B cell (primary cell): Measurements from ENCODE around the gene SIL1. TPM values are rescaled to one million over a fixed set of nuclear protein-coding genes. Genes with fewer than 3 reads are reported as not detected.

Source experiments
- ATAC-seq: fragments of 200-7000 bp; cut with Tn5 transposase; one replicate; pipeline ENCODE4 v1.10.0; 2021; ENCODE audit warnings: low read depth, mild to moderate bottlenecking, moderate number of reproducible peaks, moderate library complexity
- CTCF ChIA-PET: fragments of 350-600 bp; sonication (Branson Sonifier 250); formaldehyde crosslinking; loops from one replicate; lab custom pipeline; 2021; ENCODE audit warnings: antibody characterized with exemption, inconsistent platforms; lab: Charles Lee
- POLR2A ChIA-PET: fragments of 350-600 bp; sonication (Branson Sonifier 250); formaldehyde crosslinking; loops from one replicate; lab custom pipeline; 2021; ENCODE audit warnings: antibody characterized with exemption; lab: Charles Lee
- DNase-seq: peaks from one replicate; pipeline ENCODE4 v3.0.0; 2013
- H2AFZ ChIP-seq: 2 replicates; pipeline ENCODE4 v1.6.1; 2012; ENCODE audit warnings: mild to moderate bottlenecking, low read depth, low read length; ENCODE audit not compliant: insufficient read depth, poor library complexity, severe bottlenecking
- H3K27ac ChIP-seq, 2 donors: 1 replicate in 1 of 2; 2 replicates in 1 of 2; pipeline ENCODE4 v1.5.1; 2012 to 2013; ENCODE audit warnings: low read length in 2 of 2, mild to moderate bottlenecking in 2 of 2, moderate library complexity in 1 of 2
- H3K27me3 ChIP-seq, 4 experiments: fragments of 200-600 bp in 1 of 4; sonication (generic) in 1 of 4; replicated peaks in 1 of 4; 1 replicate in 2 of 4; 2 replicates in 2 of 4; pipeline versions ENCODE4 v1.6.1 to v1.7.0; 2013 to 2016; ENCODE audit warnings: low read length in 3 of 4, mild to moderate bottlenecking in 2 of 4, mixed read lengths in 1 of 4, moderate library complexity in 1 of 4; ENCODE audit not compliant: insufficient read depth in 4 of 4, control insufficient read depth in 3 of 4; ENCODE audit errors: control extremely low read depth in 1 of 4
- H3K36me3 ChIP-seq, 2 experiments: replicated peaks in 1 of 2; 1 replicate in 1 of 2; 2 replicates in 1 of 2; pipeline versions ENCODE4 v1.6.1 to v1.7.1; 2013; ENCODE audit warnings: low read length in 1 of 2; ENCODE audit not compliant: insufficient read depth in 2 of 2, control insufficient read depth in 1 of 2; ENCODE audit errors: control extremely low read depth in 1 of 2, extremely low read depth in 1 of 2
- H3K4me1 ChIP-seq, 2 donors: fragments of 200-600 bp in 1 of 2; sonication (generic) in 1 of 2; 1 replicate in 1 of 2; 2 replicates in 1 of 2; pipeline versions ENCODE4 v1.5.1 to v1.6.1; 2013 to 2017; ENCODE audit warnings: low read length in 2 of 2; ENCODE audit not compliant: control insufficient read depth in 2 of 2, insufficient read depth in 2 of 2
- H3K4me2 ChIP-seq: replicated peaks from 2 replicates; pipeline ENCODE3; 2012; ENCODE audit warnings: mild to moderate bottlenecking, low read depth, low read length; ENCODE audit not compliant: poor library complexity, severe bottlenecking
- H3K4me3 ChIP-seq, 5 experiments: fragments of 200-600 bp in 1 of 5; sonication (generic) in 1 of 5; 1 replicate in 3 of 5; 2 replicates in 2 of 5; pipeline versions ENCODE4 v1.5.1 to v1.7.0; 2011 to 2016; ENCODE audit warnings: low read length in 4 of 5, mild to moderate bottlenecking in 4 of 5, low read depth in 2 of 5, control low read depth in 1 of 5, moderate library complexity in 1 of 5; ENCODE audit not compliant: insufficient read depth in 1 of 5; ENCODE audit errors: control extremely low read depth in 1 of 5, extremely low read depth in 1 of 5
- H3K79me2 ChIP-seq: fragments of 200-600 bp; sonication (generic); one replicate; pipeline ENCODE4 v1.6.0; 2016; ENCODE audit warnings: low read length; ENCODE audit not compliant: control insufficient read depth, insufficient read depth
- H3K9ac ChIP-seq: fragments of 200-600 bp; sonication (generic); 2 replicates; pipeline ENCODE4 v1.6.1; 2017; ENCODE audit warnings: mild to moderate bottlenecking, low read length, moderate library complexity
- H3K9me3 ChIP-seq, 3 donors: one replicate each; pipeline versions ENCODE4 v1.6.1 to v1.7.1; 2013; ENCODE audit warnings: low read length in 2 of 3; ENCODE audit not compliant: control insufficient read depth in 2 of 3, insufficient read depth in 1 of 3; ENCODE audit errors: control extremely low read depth in 1 of 3
- H4K20me1 ChIP-seq: 2 replicates; pipeline ENCODE4 v1.6.0; 2012; ENCODE audit warnings: mild to moderate bottlenecking, low read length; ENCODE audit not compliant: insufficient read depth, control insufficient read depth, poor library complexity, severe bottlenecking
- H3K27ac Mint-ChIP-seq: one replicate; pipeline ENCODE4 v1.8.0; 2021; ENCODE audit warnings: mixed read lengths
- H3K27me3 Mint-ChIP-seq: one replicate; pipeline ENCODE4 v1.8.0; 2021; ENCODE audit warnings: mixed read lengths
- H3K4me1 Mint-ChIP-seq: one replicate; pipeline ENCODE4 v1.8.0; 2021; ENCODE audit warnings: mixed read lengths
- H3K4me3 Mint-ChIP-seq: one replicate; pipeline ENCODE4 v1.8.0; 2021; ENCODE audit warnings: mixed read lengths
- H3K9me3 Mint-ChIP-seq: one replicate; pipeline ENCODE4 v1.8.0; 2022; ENCODE audit warnings: mixed read lengths; ENCODE audit not compliant: insufficient read depth
- EZH2 ChIP-seq: IDR thresholded peaks from 2 replicates; pipeline ENCODE4 v1.6.1; 2012; ENCODE audit warnings: borderline replicate concordance, low read depth, mild to moderate bottlenecking, moderate library complexity, low read length; ENCODE audit not compliant: insufficient read depth, poor library complexity, severe bottlenecking
- WGBS: methylation state at CpG from one replicate; pipeline ENCODE4 v1.1.5; 2013; ENCODE audit warnings: missing lambda C conversion rate; ENCODE audit not compliant: insufficient coverage; 5-methylcytosine and 5-hydroxymethylcytosine counted together
- intact Hi-C: fragments of 100-400 bp; cut with micrococcal nuclease; formaldehyde crosslinking; loops from one replicate; pipeline ENCODE4 v1.10.0; 2022
- polyA plus RNA-seq: library from polyadenylated mRNA; depleted of rRNA; stranded (reverse); fragments of >200 nt; gene quantifications from 2 replicates; pipeline ENCODE4 v1.2.3, GENCODE V29; 2012
- total RNA-seq, 2 donors: library from RNA; stranded (reverse); fragments of 120-200 nt in 1 of 2; gene quantifications; 1 replicate in 1 of 2; 2 replicates in 1 of 2; pipeline versions ENCODE4 v1.2.3 to v1.2.4, GENCODE V29; 2013 to 2022
- TF ChIP-seq, protein P1 (sequence below): fragments of 200-600 bp; IDR thresholded peaks from one replicate; pipeline ENCODE4 v1.8.0; 2022; ENCODE audit warnings: antibody characterized with exemption, mild to moderate bottlenecking

SIL1 gene
- total and polyA plus RNA-seq, 2 donors (not counting 1 experiment from before 2014, with no cell fraction given): 16.9 to 19.8 TPM

- intact Hi-C loops: no loop called here
- Histone ChIP-seq H3K9ac (no peak overlapping the region), H3K9me3 (peaks cover 0 to 3% (median 0%) of the 10 kb centered on the region in 3 donors), H3K79me2 (no peaks in the 10 kb centered on the region), H3K36me3 (peaks cover 0 to 35% of the 10 kb centered on the region in 2 experiments), H3K4me1 (no peaks in the 10 kb centered on the region), H2AFZ (no peak overlapping the region), H4K20me1 (no peaks in the 10 kb centered on the region), H3K4me2 (no peak overlapping the region), H3K4me3 (no peak overlapping the region), H3K27ac (no peak overlapping the region), H3K27me3 (no peaks in the 10 kb centered on the region)
- WGBS: 100% methylated on average over 1 of the region's 1 CpG
- H3K4me3 Mint-ChIP-seq: no peak overlapping the region
- POLR2A ChIA-PET: no interaction called here
- no peak overlapping the region for H3K27ac Mint-ChIP-seq
- H3K4me1 Mint-ChIP-seq: no peaks in the 10 kb centered on the region
- CTCF ChIA-PET: no interaction called here
- ATAC-seq (no peak), DNase-seq (no peak)
- no peaks in the 10 kb centered on the region for H3K27me3 Mint-ChIP-seq
- TF ChIP-seq, protein P1, sequence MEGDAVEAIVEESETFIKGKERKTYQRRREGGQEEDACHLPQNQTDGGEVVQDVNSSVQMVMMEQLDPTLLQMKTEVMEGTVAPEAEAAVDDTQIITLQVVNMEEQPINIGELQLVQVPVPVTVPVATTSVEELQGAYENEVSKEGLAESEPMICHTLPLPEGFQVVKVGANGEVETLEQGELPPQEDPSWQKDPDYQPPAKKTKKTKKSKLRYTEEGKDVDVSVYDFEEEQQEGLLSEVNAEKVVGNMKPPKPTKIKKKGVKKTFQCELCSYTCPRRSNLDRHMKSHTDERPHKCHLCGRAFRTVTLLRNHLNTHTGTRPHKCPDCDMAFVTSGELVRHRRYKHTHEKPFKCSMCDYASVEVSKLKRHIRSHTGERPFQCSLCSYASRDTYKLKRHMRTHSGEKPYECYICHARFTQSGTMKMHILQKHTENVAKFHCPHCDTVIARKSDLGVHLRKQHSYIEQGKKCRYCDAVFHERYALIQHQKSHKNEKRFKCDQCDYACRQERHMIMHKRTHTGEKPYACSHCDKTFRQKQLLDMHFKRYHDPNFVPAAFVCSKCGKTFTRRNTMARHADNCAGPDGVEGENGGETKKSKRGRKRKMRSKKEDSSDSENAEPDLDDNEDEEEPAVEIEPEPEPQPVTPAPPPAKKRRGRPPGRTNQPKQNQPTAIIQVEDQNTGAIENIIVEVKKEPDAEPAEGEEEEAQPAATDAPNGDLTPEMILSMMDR: no peak
- no peak for TF ChIP-seq EZH2
- no peaks in the 10 kb centered on the region for H3K9me3 Mint-ChIP-seq
Measured at GRCh38 chr5:138905541-138905940, 292.6 kb downstream of the SIL1 start.

DNA sequence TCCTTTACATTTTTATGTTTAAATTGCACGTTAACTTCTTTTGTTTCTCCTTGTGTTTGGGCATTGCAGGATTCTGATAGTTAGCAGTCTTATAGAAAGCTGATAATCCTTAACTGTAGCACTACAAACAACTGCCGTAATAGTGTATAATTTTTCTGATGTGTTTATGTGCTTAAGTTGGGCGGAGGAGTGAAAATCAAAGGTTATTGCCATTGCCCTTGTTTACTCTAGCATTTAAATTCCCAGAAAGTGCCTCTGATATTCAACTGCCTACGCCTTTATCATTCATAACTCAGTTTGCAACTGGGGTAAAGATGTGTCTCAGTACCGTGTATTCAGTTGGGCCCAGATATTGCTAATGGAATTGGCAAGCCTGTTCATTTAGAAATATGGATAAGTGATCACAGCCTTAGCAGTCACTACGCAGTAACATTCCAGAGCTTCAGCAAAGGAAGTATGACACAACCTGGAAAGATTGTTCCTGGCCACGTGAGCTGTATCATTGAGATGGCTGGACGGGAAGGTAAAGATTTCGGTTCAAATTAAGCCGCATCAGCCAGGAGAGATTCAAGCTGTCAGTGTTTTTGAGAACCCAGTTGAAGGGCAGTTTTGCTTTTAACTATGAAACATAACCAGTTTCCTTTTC is 294.9 kb downstream of the SIL1 start:
- intact Hi-C loops: no loop called here
- H3K9ac ChIP-seq: no peak overlapping the region
- DNase-seq (no peak), ATAC-seq (no peak)
- H3K27me3 ChIP-seq: no peaks in the 10 kb centered on the region
- no peak overlapping the region for H3K27ac ChIP-seq
- H3K9me3 ChIP-seq: peaks cover 0 to 3% (median 0%) of the 10 kb centered on the region in 3 donors
- no peaks in the 10 kb centered on the region for H4K20me1 ChIP-seq
- no peak overlapping the region for H3K4me3 Mint-ChIP-seq
- POLR2A ChIA-PET: no interaction called here
- TF ChIP-seq, protein P1: no peak
- no peak for TF ChIP-seq EZH2
- CTCF ChIA-PET: no interaction called here
- H3K9me3 Mint-ChIP-seq: no peaks in the 10 kb centered on the region
- H3K36me3 ChIP-seq: peaks cover 0 to 31% of the 10 kb centered on the region in 2 experiments
- no peak overlapping the region for H2AFZ ChIP-seq
- no peaks in the 10 kb centered on the region for H3K4me1 ChIP-seq
- no peaks in the 10 kb centered on the region for H3K79me2 ChIP-seq
- no peak overlapping the region for H3K27ac Mint-ChIP-seq
- no peaks in the 10 kb centered on the region for H3K27me3 Mint-ChIP-seq
- H3K4me1 Mint-ChIP-seq: peaks cover 6% of the 10 kb centered on the region
- no peak overlapping the region for H3K4me3 ChIP-seq
- H3K4me2 ChIP-seq: no peak overlapping the region
- 90% methylated on average over 3 of the region's 10 CpGs for WGBS
